ENCODE results near the gene DNER.

DNER gene

DNA sequence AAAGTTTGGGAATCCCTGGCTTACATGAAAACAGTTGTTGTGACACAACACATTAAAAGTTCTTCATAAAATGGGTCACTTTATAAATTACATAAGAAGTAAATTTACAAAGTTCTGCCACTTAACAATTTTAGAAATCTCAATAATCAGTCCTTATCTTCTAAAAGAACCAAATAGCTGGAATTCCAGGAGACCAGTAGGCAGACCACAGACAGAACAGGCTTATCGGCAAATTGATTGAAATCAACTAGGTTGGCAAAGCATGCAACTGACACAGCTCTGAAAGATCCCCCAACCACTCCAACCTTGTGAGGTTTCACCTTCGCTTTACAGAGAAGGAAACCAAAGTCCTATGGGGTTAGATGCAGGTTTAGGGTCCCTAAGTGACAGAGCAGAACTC is 103.0 kb downstream of the DNER start:
- Histone ChIP-seq H3K4me3 (ENCODE audit: insufficient read depth, low read depth, low read length) (no peak overlapping the region), H3K27me3 (ENCODE audit: control insufficient read depth, insufficient read depth, low read length, poor library complexity, severe bottlenecking) (no peaks in the 10 kb centered on the region), H3K36me3 (ENCODE audit: control insufficient read depth, insufficient read depth, low read length) (no peaks in the 10 kb centered on the region), H3K9me3 (ENCODE audit: control insufficient read depth, low read length) (no peaks in the 10 kb centered on the region), H3K27ac (ENCODE audit: insufficient read depth, low read depth, low read length, poor library complexity, severe bottlenecking) (no peak overlapping the region), H3K4me1 (ENCODE audit: control insufficient read depth, insufficient read depth, low read length) (no peaks in the 10 kb centered on the region)
- WGBS, 2 experiments = 93 to 100% methylated on average over 2 of the region's 2 CpGs

DNA sequence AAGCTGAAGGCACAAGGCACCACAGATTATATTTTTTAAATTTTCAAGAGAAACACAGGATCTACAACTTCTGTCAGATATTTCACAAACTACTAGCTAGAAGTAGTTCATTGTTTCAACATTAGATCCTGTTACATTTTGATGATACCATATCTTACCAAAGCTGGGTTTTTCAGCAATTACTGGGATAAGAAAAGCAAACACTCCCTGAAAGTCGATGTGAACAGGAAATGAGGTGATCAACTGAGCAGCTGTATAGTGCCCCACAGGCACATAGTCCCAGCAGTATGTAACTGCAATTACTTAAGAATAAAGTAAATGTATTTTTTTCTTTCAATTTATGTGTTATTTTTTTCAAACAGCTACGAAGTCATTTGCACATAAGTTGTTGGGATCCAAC is 103.5 kb downstream of the DNER start:
- Histone ChIP-seq H3K4me3 (ENCODE audit: insufficient read depth, low read depth, low read length) (no peak overlapping the region), H3K27me3 (ENCODE audit: control insufficient read depth, insufficient read depth, low read length, poor library complexity, severe bottlenecking) (no peaks in the 10 kb centered on the region), H3K9me3 (ENCODE audit: control insufficient read depth, low read length) (no peaks in the 10 kb centered on the region), H3K4me1 (ENCODE audit: control insufficient read depth, insufficient read depth, low read length) (no peaks in the 10 kb centered on the region), H3K27ac (ENCODE audit: insufficient read depth, low read depth, low read length, poor library complexity, severe bottlenecking) (no peak overlapping the region), H3K36me3 (ENCODE audit: control insufficient read depth, insufficient read depth, low read length) (no peaks in the 10 kb centered on the region)
- WGBS, 2 experiments = 77 to 97% methylated on average over 2 of the region's 2 CpGs

DNA sequence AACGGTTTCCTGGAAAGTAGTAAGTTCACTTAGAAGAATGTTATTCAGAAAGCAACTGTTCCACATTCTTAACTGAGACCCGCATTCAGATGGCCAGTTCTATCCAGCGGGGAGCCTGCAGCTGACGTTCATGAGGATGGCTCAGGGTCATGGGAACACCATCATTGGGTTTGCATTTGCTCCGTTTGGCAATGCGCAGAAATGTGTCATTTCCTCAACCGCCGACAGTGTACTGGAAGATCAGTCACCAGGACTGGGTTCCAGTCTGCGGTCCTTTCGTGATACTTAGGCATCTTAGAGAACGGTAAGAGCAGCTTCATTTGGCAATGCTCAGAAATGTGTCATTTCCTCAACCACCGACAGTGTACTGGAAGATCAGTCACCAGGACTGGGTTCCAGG is 104.0 kb downstream of the DNER start:
- Histone ChIP-seq H3K36me3 (ENCODE audit: control insufficient read depth, insufficient read depth, low read length) (no peaks in the 10 kb centered on the region), H3K9me3 (ENCODE audit: control insufficient read depth, low read length) (no peaks in the 10 kb centered on the region), H3K4me3 (ENCODE audit: insufficient read depth, low read depth, low read length) (no peak overlapping the region), H3K27me3 (ENCODE audit: control insufficient read depth, insufficient read depth, low read length, poor library complexity, severe bottlenecking) (no peaks in the 10 kb centered on the region), H3K27ac (ENCODE audit: insufficient read depth, low read depth, low read length, poor library complexity, severe bottlenecking) (no peak overlapping the region), H3K4me1 (ENCODE audit: control insufficient read depth, insufficient read depth, low read length) (no peaks in the 10 kb centered on the region)
- 95% methylated on average over 12 of the region's 12 CpGs for WGBS, 2 experiments

DNA sequence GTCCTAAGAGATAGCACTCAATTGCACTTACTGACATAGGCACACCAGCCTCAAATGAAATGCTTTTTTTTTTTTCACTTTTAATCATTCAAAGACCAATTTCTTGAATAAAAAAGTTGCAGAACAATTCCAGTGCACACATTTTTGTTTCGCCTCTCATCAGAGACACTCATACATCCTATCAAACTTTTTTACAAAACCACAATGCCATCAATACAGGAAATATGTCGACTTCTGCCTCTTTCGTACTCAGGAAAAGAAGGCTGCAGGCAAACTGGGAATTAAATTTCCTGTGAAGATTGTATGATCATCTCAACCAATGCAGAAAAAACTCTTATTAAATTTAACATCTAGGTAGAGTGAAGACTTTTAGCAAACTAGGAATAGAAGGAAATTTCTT is 112.4 kb downstream of the DNER start:
- Histone ChIP-seq H3K4me3 (ENCODE audit: insufficient read depth, low read depth, low read length) (no peak overlapping the region), H3K4me1 (ENCODE audit: control insufficient read depth, insufficient read depth, low read length) (no peaks in the 10 kb centered on the region), H3K27me3 (ENCODE audit: control insufficient read depth, insufficient read depth, low read length, poor library complexity, severe bottlenecking) (no peaks in the 10 kb centered on the region), H3K9me3 (ENCODE audit: control insufficient read depth, low read length) (no peaks in the 10 kb centered on the region), H3K36me3 (ENCODE audit: control insufficient read depth, insufficient read depth, low read length) (no peaks in the 10 kb centered on the region), H3K27ac (ENCODE audit: insufficient read depth, low read depth, low read length, poor library complexity, severe bottlenecking) (no peak overlapping the region)
- 78 to 100% methylated on average over 3 of the region's 3 CpGs for WGBS, 2 experiments

DNA sequence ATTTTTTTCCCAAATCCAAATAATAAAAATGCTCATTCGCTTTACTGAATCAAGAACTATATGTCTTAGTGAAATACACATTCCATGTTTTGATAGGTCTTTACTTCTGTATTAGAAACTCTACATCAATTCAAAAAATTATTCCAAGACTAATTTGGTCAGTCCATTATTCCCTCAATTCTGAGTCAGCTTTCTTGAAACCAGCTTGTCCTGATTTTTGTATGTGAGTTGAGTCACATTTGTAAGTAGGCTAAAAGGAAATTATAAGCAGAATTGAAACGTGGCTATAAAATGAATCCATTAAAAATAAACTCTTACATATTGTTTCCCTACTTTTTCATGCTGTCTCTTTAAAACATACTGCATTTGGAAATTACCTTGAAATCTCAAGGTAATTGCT is 113.0 kb downstream of the DNER start:
- 100% methylated on average over 1 to 2 of the region's 2 CpGs for WGBS, 2 experiments

DNA sequence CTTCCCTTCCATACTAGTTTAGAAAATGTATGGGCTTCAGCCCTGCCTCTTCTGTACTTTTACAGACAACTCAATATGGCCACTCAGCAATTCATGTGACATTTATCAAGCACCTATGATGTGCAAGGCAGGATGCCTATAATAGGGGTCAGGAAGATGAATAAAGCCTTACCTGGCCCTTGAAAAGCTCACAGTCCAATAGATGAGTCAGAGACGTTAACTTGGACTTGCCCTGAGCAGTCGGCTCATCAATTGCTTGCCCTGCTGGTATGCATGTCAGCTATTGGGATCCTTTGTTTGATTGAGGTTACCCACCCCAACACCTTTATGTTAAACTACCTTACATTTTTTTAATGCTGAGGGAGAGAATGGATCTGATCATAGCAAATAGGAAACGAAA is 116.1 kb downstream of the DNER start:
- H3K27me3 ChIP-seq (ENCODE audit: control insufficient read depth, insufficient read depth, low read length, poor library complexity, severe bottlenecking) = no peaks in the 10 kb centered on the region
- WGBS, 2 experiments = 59% methylated on average over 3 of the region's 3 CpGs
- H3K9me3 ChIP-seq (ENCODE audit: control insufficient read depth, low read length) = no peaks in the 10 kb centered on the region
- H3K4me3 ChIP-seq (ENCODE audit: insufficient read depth, low read depth, low read length) = no peak overlapping the region
- no peak overlapping the region for H3K27ac ChIP-seq (ENCODE audit: insufficient read depth, low read depth, low read length, poor library complexity, severe bottlenecking)
- no peaks in the 10 kb centered on the region for H3K36me3 ChIP-seq (ENCODE audit: control insufficient read depth, insufficient read depth, low read length)
- H3K4me1 ChIP-seq (ENCODE audit: control insufficient read depth, insufficient read depth, low read length) = no peaks in the 10 kb centered on the region

More for the DNA sequence above, 113.0 kb downstream of the DNER start:
- no peaks in the 10 kb centered on the region for H3K9me3 ChIP-seq (ENCODE audit: control insufficient read depth, low read length)
- no peaks in the 10 kb centered on the region for H3K27me3 ChIP-seq (ENCODE audit: control insufficient read depth, insufficient read depth, low read length, poor library complexity, severe bottlenecking)
- no peak overlapping the region for H3K27ac ChIP-seq (ENCODE audit: insufficient read depth, low read depth, low read length, poor library complexity, severe bottlenecking)
- H3K36me3 ChIP-seq (ENCODE audit: control insufficient read depth, insufficient read depth, low read length) = no peaks in the 10 kb centered on the region
- H3K4me1 ChIP-seq (ENCODE audit: control insufficient read depth, insufficient read depth, low read length) = no peaks in the 10 kb centered on the region
- H3K4me3 ChIP-seq (ENCODE audit: insufficient read depth, low read depth, low read length) = no peak overlapping the region

DNA sequence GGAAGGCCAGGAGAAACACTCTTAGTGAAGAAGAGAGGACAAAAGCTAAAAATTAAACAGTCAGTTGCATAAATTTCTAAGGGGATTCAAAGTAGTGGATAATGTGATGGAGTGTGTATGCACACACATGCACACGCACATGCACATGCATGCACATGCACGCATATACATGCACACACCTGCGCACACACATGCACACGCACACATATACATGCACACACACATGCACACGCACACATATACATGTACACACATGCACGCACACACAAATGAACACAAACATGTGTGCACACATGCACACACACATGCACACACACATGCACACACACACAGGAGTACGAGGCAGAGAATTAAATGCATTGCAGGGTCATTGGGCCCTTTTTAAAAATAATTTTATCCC is 117.6 kb downstream of the DNER start:
- Histone ChIP-seq H3K4me3 (ENCODE audit: insufficient read depth, low read depth, low read length) (no peak overlapping the region), H3K4me1 (ENCODE audit: control insufficient read depth, insufficient read depth, low read length) (no peaks in the 10 kb centered on the region), H3K9me3 (ENCODE audit: control insufficient read depth, low read length) (no peaks in the 10 kb centered on the region), H3K27me3 (ENCODE audit: control insufficient read depth, insufficient read depth, low read length, poor library complexity, severe bottlenecking) (no peaks in the 10 kb centered on the region), H3K36me3 (ENCODE audit: control insufficient read depth, insufficient read depth, low read length) (no peaks in the 10 kb centered on the region), H3K27ac (ENCODE audit: insufficient read depth, low read depth, low read length, poor library complexity, severe bottlenecking) (no peak overlapping the region)
- 50 to 55% methylated on average over 7 of the region's 7 CpGs for WGBS, 2 experiments

- H3K4me1 ChIP-seq (ENCODE audit: control insufficient read depth, insufficient read depth, low read length) = peaks cover 2% of the 10 kb centered on the region
- 88 to 90% methylated on average over 9 of the region's 9 CpGs for whole genome bisulfite sequencing, 2 experiments
- H3K27me3 ChIP-seq (ENCODE audit: control insufficient read depth, insufficient read depth, low read length, poor library complexity, severe bottlenecking) = no peaks in the 10 kb centered on the region
- no peak overlapping the region for H3K4me3 ChIP-seq (ENCODE audit: insufficient read depth, low read depth, low read length)
- H3K36me3 ChIP-seq (ENCODE audit: control insufficient read depth, insufficient read depth, low read length) = no peaks in the 10 kb centered on the region
- no peak overlapping the region for H3K27ac ChIP-seq (ENCODE audit: insufficient read depth, low read depth, low read length, poor library complexity, severe bottlenecking)
- no peaks in the 10 kb centered on the region for H3K9me3 ChIP-seq (ENCODE audit: control insufficient read depth, low read length)
These were observed 122.7 kb downstream of the DNER start for GRCh38 chr2:229591611-229592010.

- Histone ChIP-seq H3K9me3 (ENCODE audit: control insufficient read depth, low read length) (no peaks in the 10 kb centered on the region), H3K27ac (ENCODE audit: insufficient read depth, low read depth, low read length, poor library complexity, severe bottlenecking) (no peak overlapping the region), H3K36me3 (ENCODE audit: control insufficient read depth, insufficient read depth, low read length) (no peaks in the 10 kb centered on the region), H3K4me3 (ENCODE audit: insufficient read depth, low read depth, low read length) (no peak overlapping the region), H3K27me3 (ENCODE audit: control insufficient read depth, insufficient read depth, low read length, poor library complexity, severe bottlenecking) (no peaks in the 10 kb centered on the region), H3K4me1 (ENCODE audit: control insufficient read depth, insufficient read depth, low read length) (peaks cover 4% of the 10 kb centered on the region)
- WGBS, 2 experiments = 32 to 33% methylated on average over 20 of the region's 20 CpGs
These were observed 127.3 kb downstream of the DNER start for GRCh38 chr2:229586746-229587705.

GRCh38 chr2:229586012-229586411 is 128.3 kb downstream of the DNER start:
- Histone ChIP-seq H3K27me3 (ENCODE audit: control insufficient read depth, insufficient read depth, low read length, poor library complexity, severe bottlenecking) (no peaks in the 10 kb centered on the region), H3K36me3 (ENCODE audit: control insufficient read depth, insufficient read depth, low read length) (no peaks in the 10 kb centered on the region), H3K9me3 (ENCODE audit: control insufficient read depth, low read length) (no peaks in the 10 kb centered on the region), H3K4me3 (ENCODE audit: insufficient read depth, low read depth, low read length) (no peak overlapping the region), H3K4me1 (ENCODE audit: control insufficient read depth, insufficient read depth, low read length) (peaks cover 4% of the 10 kb centered on the region), H3K27ac (ENCODE audit: insufficient read depth, low read depth, low read length, poor library complexity, severe bottlenecking) (no peak overlapping the region)
- 88 to 95% methylated on average over 7 of the region's 7 CpGs for WGBS, 2 experiments

Measured in ectodermal cell (in vitro differentiated cells).